ENCODE results near the gene NFKBIL1. TPM values are rescaled to one million over a fixed set of nuclear protein-coding genes. Genes with fewer than 3 reads are reported as not detected.
A peak's percentile ranks its signal among the peaks of the same experiment; 100 is the strongest.
"Not testable (repeated sequence)": the region's sequence is repeated elsewhere in the genome, so short reads cannot be mapped to it uniquely, and the experiment has no call there.

NFKBIL1 gene
- total RNA-seq, 1 donor from 2014 or later, result 12.1 TPM

- DNase-seq, result no peak
Measured at GRCh38 chr6:31581434-31582229, 34.2 kb downstream of the NFKBIL1 start.

GRCh38 chr6:31582230-31582643, 34.8 kb downstream of the NFKBIL1 start, which contains the start of gene LTB:
TSS of gene LTB (minus strand) at chr6:31582424. CDS start at chr6:31582417, 7 bp downstream.
- DNase-seq, result no peak

- no peak for DNase-seq
Measured at GRCh38 chr6:31585491-31585890, 38.1 kb downstream of the NFKBIL1 start.

- DNase-seq, result no peak
Measured at GRCh38 chr6:31586008-31586407, 38.6 kb downstream of the NFKBIL1 start, which contains the start of gene LST1. TSS of gene LST1 (plus strand) at chr6:31586277. CDS start at chr6:31587300, 1,023 bp downstream.

GRCh38 chr6:31586599-31587281, 39.3 kb downstream of the NFKBIL1 start:
- no peak for DNase-seq

- no peak for DNase-seq
Measured at GRCh38 chr6:31587791-31588777, 40.7 kb downstream of the NFKBIL1 start.

- no peak for DNase-seq
Measured at GRCh38 chr6:31588871-31589650, 41.7 kb downstream of the NFKBIL1 start.

GRCh38 chr6:31590691-31591090, 43.3 kb downstream of the NFKBIL1 start:
- DNase-seq, result not testable (repeated sequence)

- no peak for DNase-seq
Measured at GRCh38 chr6:31592396-31592771, 45.0 kb downstream of the NFKBIL1 start.

- DNase-seq, result no peak
Measured at GRCh38 chr6:31597006-31597405, 49.6 kb downstream of the NFKBIL1 start.

- DNase-seq, result no peak
Measured at GRCh38 chr6:31607317-31607716, 59.9 kb downstream of the NFKBIL1 start.

Small RNA genes lying within 50 kb of the gene (small RNA-seq; reads per million reads assigned to genes)
- not detected for gene AL663061.1 (ENCODE audit: low replicate concordance)
- gene SNORD117 (ENCODE audit: low replicate concordance), result 435 reads per million, percentile 98 among the genes with 10 or more reads in this experiment
- gene SNORD84 (ENCODE audit: low replicate concordance), result not detected

Other genes with a start within 250 kb of the NFKBIL1 start
- 155 TPM for gene HLA-B, start 190.4 kb upstream of the NFKBIL1 start, total RNA-seq
- gene MICA, start 144.0 kb upstream of the NFKBIL1 start, total RNA-seq, result 7.0 TPM
- gene MICB, start 49.5 kb upstream of the NFKBIL1 start, total RNA-seq, result 1.2 TPM
- not detected for gene MCCD1, start 18.6 kb upstream of the NFKBIL1 start, total RNA-seq
- gene DDX39B, start 5.6 kb upstream of the NFKBIL1 start, total RNA-seq, result 267 TPM
- 1.4 TPM for gene ATP6V1G2, start 1.0 kb upstream of the NFKBIL1 start, total RNA-seq
- not detected for gene LTA, start 24.7 kb downstream of the NFKBIL1 start, total RNA-seq
- 1.9 TPM for gene TNF, start 28.0 kb downstream of the NFKBIL1 start, total RNA-seq
- 1.6 TPM for gene LTB, start 34.8 kb downstream of the NFKBIL1 start, total RNA-seq
- 7.6 TPM for gene LST1, start 38.7 kb downstream of the NFKBIL1 start, total RNA-seq
- not detected for gene NCR3, start 45.4 kb downstream of the NFKBIL1 start, total RNA-seq
- 23.8 TPM for gene AIF1, start 67.6 kb downstream of the NFKBIL1 start, total RNA-seq
- gene PRRC2A, start 73.1 kb downstream of the NFKBIL1 start, total RNA-seq, result 49.6 TPM
- gene BAG6, start 105.1 kb downstream of the NFKBIL1 start, total RNA-seq, result 101 TPM
- 1.2 TPM for gene APOM, start 108.3 kb downstream of the NFKBIL1 start, total RNA-seq
- gene C6orf47, start 113.2 kb downstream of the NFKBIL1 start, total RNA-seq, result 14.1 TPM
- gene GPANK1, start 117.4 kb downstream of the NFKBIL1 start, total RNA-seq, result 8.2 TPM
- gene CSNK2B, start 118.5 kb downstream of the NFKBIL1 start, total RNA-seq, result 75.8 TPM
- 4.0 TPM for gene LY6G5B, start 122.4 kb downstream of the NFKBIL1 start, total RNA-seq
- not detected for gene LY6G5C, start 133.5 kb downstream of the NFKBIL1 start, total RNA-seq
- 36.0 TPM for gene ABHD16A, start 155.7 kb downstream of the NFKBIL1 start, total RNA-seq
- gene LY6G6F, start 159.3 kb downstream of the NFKBIL1 start, total RNA-seq, result not detected
- 10.3 TPM for gene LY6G6D, start 167.7 kb downstream of the NFKBIL1 start, total RNA-seq
- gene LY6G6C, start 174.1 kb downstream of the NFKBIL1 start, total RNA-seq, result 20.4 TPM
- gene MPIG6B, start 175.8 kb downstream of the NFKBIL1 start, total RNA-seq, result 0.59 TPM
- gene DDAH2, start 181.7 kb downstream of the NFKBIL1 start, total RNA-seq, result 62.2 TPM
- 185 TPM for gene CLIC1, start 188.9 kb downstream of the NFKBIL1 start, total RNA-seq
- gene MSH5, start 192.4 kb downstream of the NFKBIL1 start, total RNA-seq, result 9.1 TPM
- gene SAPCD1, start 215.0 kb downstream of the NFKBIL1 start, total RNA-seq, result 3.9 TPM
- gene VWA7, start 229.7 kb downstream of the NFKBIL1 start, total RNA-seq, result 0.99 TPM
- 29.1 TPM for gene VARS1, start 248.1 kb downstream of the NFKBIL1 start, total RNA-seq